GM12892 (cell line): ENCODE measurements around the gene SULF2.

ENCODE experiments used
- DNase-seq: peaks from one replicate; pipeline ENCODE4 v3.0.0; 2011; ENCODE audit not compliant: insufficient read length
- FAIRE-seq: peaks from 2 replicates; lab custom pipeline; 2011; peaks lifted over from hg19 to GRCh38; lab: Jason Lieb, UNC
- POLR2A ChIP-seq: IDR thresholded peaks from 2 replicates; pipeline ENCODE4 v1.6.1; 2011; ENCODE audit warnings: low read depth, low read length, control low read depth
- POLR2AphosphoS5 ChIP-seq: IDR thresholded peaks from 2 replicates; pipeline ENCODE4 v1.6.1; 2011; ENCODE audit warnings: low read depth, low read length, control low read depth
- TAF1 ChIP-seq: IDR thresholded peaks from 2 replicates; pipeline ENCODE4 v1.6.1; 2011; ENCODE audit warnings: low read depth, mild to moderate bottlenecking, control low read depth, low read length, borderline replicate concordance

Gene SULF2

DNA sequence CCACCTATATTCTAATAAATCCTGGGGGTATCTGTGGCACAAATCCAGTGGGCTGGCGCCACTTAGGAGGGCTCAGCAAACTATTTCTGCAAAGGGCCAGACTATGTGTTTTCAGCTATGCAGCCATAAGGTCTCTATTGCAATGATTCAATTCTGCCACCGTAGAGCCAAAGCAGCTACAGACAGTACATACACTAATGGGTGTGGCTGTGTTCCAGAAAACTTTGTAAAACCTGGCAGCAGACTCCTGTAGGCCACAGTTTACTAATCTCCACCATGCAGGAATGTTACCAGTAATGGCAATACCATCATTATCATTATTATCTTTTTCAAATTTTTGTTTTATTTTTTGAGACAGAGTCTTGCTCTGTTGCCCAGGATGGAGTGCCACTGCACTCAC lies 65.7 kb downstream of the SULF2 start:
- DNase-seq, result no peak
- TF ChIP-seq POLR2AphosphoS5 (no peak), TAF1 (no peak), POLR2A (no peak)
- no peak for FAIRE-seq

DNA sequence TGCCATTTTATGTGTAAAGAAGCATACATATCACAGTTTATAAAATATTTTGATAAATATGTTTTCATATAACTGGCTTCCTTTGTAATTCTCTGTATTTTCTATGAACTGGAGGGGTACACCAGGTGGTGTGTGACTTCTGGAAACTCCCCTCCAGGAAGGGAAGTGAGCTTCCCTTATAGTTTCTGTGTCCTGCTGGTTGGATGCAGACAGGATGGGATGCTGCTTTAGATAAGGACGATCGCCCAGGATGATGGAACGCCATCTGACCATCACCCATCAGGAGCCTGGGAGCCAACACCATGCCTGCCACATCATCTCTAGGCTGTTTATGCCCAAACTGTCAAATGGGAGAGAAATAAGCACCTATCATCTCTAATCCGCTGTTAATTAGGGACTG lies 66.1 kb downstream of the SULF2 start:
- TF ChIP-seq POLR2A, result no peak
- no peak for TF ChIP-seq POLR2AphosphoS5
- TF ChIP-seq TAF1, result no peak
- FAIRE-seq, result no peak
- no peak for DNase-seq

DNA sequence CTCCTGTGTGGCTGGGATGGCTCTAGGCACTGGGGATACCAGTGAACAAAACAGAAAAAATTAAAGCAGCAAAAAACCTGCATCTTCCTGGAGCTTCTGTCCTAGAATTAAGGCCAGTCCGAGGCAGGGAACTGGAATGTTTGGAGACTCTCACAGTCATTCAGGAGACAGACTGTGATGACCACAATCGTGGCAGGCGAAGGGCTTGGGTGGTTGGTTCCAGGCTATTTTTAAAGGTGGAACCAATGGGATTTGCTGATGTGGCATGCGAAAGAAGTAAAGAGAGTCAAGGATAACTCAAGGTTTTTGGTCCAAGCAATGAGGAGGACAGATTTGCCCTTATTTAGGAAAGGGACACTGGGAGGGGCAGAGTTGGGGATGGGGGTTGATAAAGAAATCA lies 66.9 kb downstream of the SULF2 start:
- TF ChIP-seq POLR2AphosphoS5 (no peak), TAF1 (no peak), POLR2A (no peak)
- DNase-seq (no peak), FAIRE-seq (no peak)

DNA sequence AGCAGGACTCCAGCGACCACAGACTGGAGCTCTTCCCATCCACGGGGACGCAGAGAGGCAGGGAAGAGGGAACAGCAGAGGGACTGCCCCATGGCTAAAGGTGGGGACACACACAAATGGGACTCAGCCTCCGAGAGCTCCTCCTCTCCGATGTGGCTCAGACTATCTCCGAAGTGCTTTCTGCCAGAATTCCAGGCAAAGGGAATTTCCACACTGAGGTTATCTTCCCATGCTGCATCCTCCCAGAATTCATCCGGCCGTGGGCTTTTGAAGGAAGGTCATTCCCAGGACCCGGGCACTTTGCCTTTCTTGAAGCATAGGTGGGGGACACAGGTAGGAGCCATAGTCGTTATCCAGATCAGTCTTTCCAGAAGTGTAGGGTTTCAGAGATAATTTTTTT lies 67.9 kb downstream of the SULF2 start:
- no peak for DNase-seq
- FAIRE-seq, result no peak
- no peak for TF ChIP-seq POLR2A
- TF ChIP-seq TAF1, result no peak
- no peak for TF ChIP-seq POLR2AphosphoS5

DNA sequence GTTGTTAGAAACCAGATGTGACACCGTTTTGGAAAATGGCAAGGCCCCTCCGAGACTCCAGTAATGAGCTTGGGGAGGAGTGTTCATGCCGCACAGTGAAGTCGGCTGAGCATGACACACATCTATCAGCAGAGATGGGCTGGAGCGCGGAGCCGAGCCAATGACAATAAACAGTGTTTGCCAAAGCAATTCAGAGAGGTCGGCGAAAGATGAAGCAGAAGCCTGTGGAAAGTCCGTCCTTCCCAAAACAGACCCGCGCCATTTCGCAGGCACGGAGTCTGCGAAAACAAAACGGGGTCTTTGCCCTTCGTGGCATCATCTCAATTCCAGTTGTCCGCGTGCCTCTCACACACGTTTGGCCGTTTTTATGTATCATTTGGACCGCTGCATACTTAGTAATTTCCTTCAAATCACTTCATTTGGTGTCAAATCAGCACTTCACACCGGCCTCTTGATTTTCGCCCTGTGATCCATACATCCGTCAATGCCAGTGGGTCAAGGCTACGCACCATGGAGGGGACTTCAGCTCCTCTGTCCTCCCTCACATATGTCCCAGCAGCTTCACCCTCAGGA lies 71.3 kb downstream of the SULF2 start:
- DNase-seq, result no peak
- TF ChIP-seq POLR2A (no peak), TAF1 (no peak), POLR2AphosphoS5 (no peak)

DNA sequence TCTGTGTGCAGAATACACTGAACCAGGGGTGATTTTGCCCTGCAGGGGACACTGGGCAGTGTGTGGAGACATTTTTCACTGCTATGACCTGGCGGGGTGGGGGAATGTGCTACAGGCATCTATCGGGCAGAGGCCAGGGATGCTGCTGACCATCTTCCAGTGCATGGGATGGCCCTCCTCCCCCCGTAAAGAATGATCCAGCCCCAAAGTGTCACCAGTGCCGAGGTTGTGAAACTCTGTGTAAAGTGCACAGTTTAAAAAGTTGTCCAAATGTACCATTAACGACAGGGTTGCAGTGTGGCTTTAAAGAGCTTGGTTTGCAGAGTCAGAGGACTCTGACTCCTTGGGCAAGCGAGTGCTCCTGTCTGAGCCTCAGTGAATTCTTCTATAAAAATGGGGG lies 72.1 kb downstream of the SULF2 start:
- TF ChIP-seq TAF1 (no peak), POLR2AphosphoS5 (no peak), POLR2A (no peak)
- FAIRE-seq (no peak), DNase-seq (no peak)

More for the DNA sequence above, 71.3 kb downstream of the SULF2 start:
- no peak for FAIRE-seq

DNA sequence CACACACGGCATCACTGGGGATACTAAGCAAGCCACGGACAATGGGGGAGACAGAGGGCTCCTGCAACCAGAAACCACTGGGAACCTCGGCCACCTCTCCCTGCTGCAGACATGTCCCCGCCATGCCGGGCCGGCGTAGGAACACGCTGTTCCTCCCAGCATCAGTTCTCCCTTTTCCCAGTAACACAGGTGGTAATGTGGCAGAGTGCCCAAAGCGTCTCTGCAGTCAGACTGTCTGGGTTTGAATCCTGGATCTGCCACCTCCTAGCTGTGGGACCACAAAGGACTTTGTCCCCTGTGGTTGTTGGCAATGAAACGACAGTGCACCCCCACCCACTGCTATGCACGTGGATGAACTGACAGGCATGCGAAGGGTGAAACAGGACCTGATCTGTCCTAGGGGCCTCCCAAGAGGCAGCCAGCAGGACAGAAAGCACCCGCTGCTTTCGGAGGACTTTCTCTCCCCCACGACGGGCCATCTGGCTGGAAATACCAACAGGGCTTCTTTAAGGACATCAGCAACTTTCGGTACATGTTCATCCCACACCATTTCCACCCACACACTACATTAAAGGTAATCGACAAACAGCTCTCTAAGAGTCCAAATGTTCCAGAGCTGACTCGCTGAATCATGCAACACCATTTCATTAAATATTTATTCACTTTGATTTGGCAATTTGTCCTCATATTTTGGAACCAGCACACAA lies 74.1 kb downstream of the SULF2 start:
- TF ChIP-seq POLR2A (no peak), POLR2AphosphoS5 (no peak), TAF1 (no peak)
- FAIRE-seq (no peak), DNase-seq (no peak)

DNA sequence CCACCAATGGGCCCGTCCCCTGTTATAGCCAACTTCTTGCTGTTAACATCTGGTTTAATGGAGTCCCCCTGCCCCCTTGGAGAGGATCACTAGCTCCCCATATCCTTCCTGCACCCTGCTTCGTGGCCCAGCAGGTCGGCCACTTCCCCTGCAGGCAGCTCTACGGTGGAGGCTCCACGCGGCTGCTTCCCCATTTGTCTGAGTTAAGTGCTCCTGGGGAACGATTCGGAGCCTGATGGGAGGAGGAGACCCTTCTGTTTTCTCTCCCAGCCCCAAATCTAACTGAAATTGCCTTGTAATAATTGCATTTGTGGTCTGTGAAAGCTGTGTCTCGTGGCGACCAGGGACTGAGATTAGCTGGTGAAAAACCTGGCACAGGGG lies 74.6 kb downstream of the SULF2 start:
- no peak for TF ChIP-seq POLR2A
- no peak for TF ChIP-seq TAF1
- TF ChIP-seq POLR2AphosphoS5, result no peak
- FAIRE-seq, result no peak
- no peak for DNase-seq

DNA sequence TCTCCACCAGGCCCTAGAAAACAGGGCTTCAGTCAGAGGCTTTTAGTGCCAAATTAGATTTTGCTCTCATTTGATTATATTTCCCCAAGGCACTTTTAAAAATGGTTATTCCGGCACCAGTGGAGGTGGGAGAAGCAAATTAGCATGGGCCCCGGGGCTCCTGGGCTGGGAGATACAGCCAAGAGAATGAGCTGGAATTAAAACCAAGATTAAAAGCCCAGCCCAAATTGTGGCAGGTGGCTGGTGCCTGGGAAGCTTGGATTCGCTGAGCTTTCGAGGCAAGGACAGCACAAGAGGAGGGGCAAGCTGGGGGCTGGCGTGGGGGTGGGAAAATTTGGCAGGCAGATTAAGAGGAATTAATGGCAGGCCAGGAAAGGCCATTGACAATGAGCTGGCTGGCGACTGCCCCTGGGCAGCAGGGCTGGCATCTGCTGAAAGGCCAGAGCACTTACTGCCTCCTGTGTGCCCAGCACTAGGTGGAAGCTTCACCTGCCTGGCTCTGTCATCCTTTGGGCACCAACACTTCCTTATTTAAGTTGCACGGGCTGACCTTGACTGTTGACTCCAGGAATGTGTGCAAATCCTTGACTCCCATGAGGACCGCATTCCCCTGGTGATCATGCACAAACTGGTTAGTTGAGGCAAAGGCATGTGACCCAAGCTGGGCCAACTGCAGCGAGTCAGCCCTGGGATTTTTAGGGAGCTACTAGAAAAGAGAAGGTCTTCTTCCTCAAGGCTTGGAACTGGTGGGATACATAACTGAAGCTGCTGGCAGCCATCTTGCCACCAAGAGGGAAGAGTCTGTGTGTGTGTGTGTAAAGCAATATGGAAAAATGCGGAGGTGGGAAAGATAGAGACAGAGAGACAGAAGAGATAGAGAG lies 76.1 kb downstream of the SULF2 start:
- DNase-seq (no peak), FAIRE-seq (peak; percentile 24)
- no peak for TF ChIP-seq POLR2A
- TF ChIP-seq TAF1, result no peak
- no peak for TF ChIP-seq POLR2AphosphoS5

DNA sequence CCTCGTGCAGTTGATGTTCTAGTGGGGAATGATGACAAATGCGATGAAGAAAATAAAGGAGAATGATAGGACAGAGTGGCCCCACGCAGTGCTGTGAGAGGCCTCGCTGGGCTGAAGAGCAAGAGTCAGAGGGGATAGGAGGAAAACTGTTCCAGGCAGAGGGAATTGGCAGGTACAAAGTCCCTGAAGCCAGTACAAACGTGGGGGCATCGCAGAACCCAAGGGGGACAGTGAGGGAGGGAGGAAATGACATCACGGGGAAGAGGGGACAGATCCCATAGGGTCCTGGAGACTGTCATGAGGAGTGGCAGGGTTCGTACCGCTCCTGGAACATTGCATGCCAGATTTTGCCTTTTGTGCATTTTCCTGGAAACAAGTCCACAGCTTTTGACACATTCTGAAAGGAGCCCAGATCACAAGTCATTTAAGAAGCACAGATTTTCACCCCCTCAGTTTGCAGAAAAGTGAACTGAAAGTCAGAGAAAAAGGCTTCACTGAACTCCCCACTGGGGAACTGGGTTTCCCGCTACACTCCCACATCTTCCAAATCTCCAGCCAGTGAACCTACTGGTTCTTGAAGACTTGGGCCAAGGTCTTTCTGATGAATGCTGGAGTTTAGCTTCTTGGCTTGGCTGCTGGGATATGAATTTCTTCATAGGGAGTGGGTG lies 77.0 kb downstream of the SULF2 start:
- TF ChIP-seq POLR2AphosphoS5, result no peak
- TF ChIP-seq TAF1, result no peak
- no peak for TF ChIP-seq POLR2A
- FAIRE-seq, result peak; percentile 73
- peak; percentile 48 for DNase-seq

DNA sequence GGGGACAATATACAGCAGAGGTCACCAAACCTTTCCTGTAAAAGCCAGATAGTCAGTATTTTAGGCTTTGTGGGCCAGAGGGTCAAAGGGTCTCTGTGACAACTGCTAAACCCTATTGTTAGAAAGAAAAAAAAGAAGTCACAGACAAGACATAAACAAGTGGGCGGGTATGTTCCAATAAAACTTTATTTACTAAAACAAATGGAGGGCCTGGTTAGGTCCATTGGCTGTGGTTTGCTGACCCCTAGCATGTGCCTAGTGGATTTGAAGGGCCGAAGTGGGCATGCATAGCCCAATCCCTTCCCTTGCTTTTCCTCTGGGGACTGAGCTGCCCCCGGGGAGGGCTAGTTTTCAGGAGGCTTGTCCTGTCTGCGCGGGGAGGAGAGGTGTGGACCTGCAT lies 78.9 kb downstream of the SULF2 start:
- no peak for FAIRE-seq
- no peak for DNase-seq
- no peak for TF ChIP-seq POLR2AphosphoS5
- no peak for TF ChIP-seq POLR2A
- no peak for TF ChIP-seq TAF1

DNA sequence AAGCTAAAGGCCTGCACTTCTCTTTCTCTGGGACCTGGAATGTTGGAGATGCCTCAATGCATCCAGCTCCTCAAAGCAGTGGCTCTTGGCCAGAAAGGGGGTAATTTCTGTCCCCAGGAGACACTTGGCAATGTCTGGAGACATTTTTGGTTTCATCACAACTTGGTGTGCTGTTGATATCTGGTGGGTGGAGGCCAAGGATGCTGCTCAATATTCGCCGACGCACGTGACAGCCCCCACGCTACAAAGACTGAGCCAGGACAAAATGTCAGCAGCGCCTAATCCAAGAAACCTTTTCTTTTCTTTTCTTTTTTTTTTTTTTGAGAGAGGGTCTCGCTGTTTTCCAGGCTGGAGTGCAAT lies 79.8 kb downstream of the SULF2 start:
- DNase-seq (no peak), FAIRE-seq (no peak)
- TF ChIP-seq POLR2A (no peak), TAF1 (no peak), POLR2AphosphoS5 (no peak)
